A673 (cell line): ENCODE results near the gene FBXL15. TPM values are rescaled to one million over a fixed set of nuclear protein-coding genes. Genes with fewer than 3 reads are reported as not detected.

ENCODE experiments used
- BruUV-seq: library from RNA; stranded (reverse); fragments of 400-500 nt; replicated peaks from 2 replicates; lab custom pipeline; 2021; lab: Mats Ljungman, UMichigan
- CTCF ChIA-PET: fragments of 300-600 bp; sonication (Branson Sonifier 250); formaldehyde crosslinking; loops from one replicate; lab custom pipeline; 2022; ENCODE audit warnings: antibody characterized with exemption; lab: Charles Lee
- POLR2A ChIA-PET: fragments of 300-600 bp; sonication (Branson Sonifier 250); formaldehyde crosslinking; loops from one replicate; lab custom pipeline; 2022; ENCODE audit warnings: antibody characterized with exemption; ENCODE audit not compliant: low non-redundant PET; lab: Charles Lee
- DNase-seq: peaks from one replicate; pipeline ENCODE4 v3.0.0-alpha.2; 2015; ENCODE audit warnings: low spot score
- H3K27ac ChIP-seq: fragments of 200-600 bp; sonication (generic); 2 replicates; pipeline ENCODE4 v1.5.1; 2016; ENCODE audit warnings: mixed run types, low read depth, mild to moderate bottlenecking, mixed read lengths, antibody characterized with exemption, low read length; ENCODE audit not compliant: poor library complexity, severe bottlenecking
- H3K27me3 ChIP-seq: fragments of 200-600 bp; sonication (generic); replicated peaks from 2 replicates; pipeline ENCODE4 v1.6.1; 2017; ENCODE audit warnings: mixed run types, low read depth, mild to moderate bottlenecking, mixed read lengths, antibody characterized with exemption, low read length; ENCODE audit not compliant: insufficient read depth, poor library complexity
- H3K36me3 ChIP-seq: fragments of 200-600 bp; sonication (generic); 2 replicates; pipeline ENCODE4 v1.6.1; 2016; ENCODE audit warnings: mixed run types, mild to moderate bottlenecking, mixed read lengths, antibody characterized with exemption, low read length; ENCODE audit not compliant: insufficient read depth, poor library complexity, severe bottlenecking
- H3K4me1 ChIP-seq: fragments of 200-600 bp; sonication (generic); 2 replicates; pipeline ENCODE4 v1.6.1; 2017; ENCODE audit warnings: mixed run types, mild to moderate bottlenecking, mixed read lengths, antibody characterized with exemption, low read length; ENCODE audit not compliant: insufficient read depth, poor library complexity, severe bottlenecking
- H3K4me3 ChIP-seq: fragments of 200-600 bp; sonication (generic); 2 replicates; pipeline ENCODE4 v1.5.1; 2016; ENCODE audit warnings: low read depth, mixed run types, mild to moderate bottlenecking, mixed read lengths, low read length; ENCODE audit not compliant: poor library complexity, severe bottlenecking
- H3K9me3 ChIP-seq: fragments of 200-600 bp; sonication (generic); 2 replicates; pipeline ENCODE4 v1.6.1; 2016; ENCODE audit warnings: mixed run types, low read depth, mild to moderate bottlenecking, mixed read lengths, antibody characterized with exemption, low read length; ENCODE audit not compliant: poor library complexity, severe bottlenecking
- EZH2 ChIP-seq: fragments of 200-600 bp; sonication (generic); IDR thresholded peaks from 2 replicates; pipeline ENCODE4 v1.6.1; 2017; ENCODE audit warnings: borderline replicate concordance, low read depth, mild to moderate bottlenecking, mixed read lengths, antibody characterized with exemption, low read length; ENCODE audit not compliant: poor library complexity, severe bottlenecking
- intact Hi-C: fragments of 100-400 bp; cut with micrococcal nuclease; formaldehyde crosslinking; loops from one replicate; pipeline ENCODE4 v1.10.0; 2022; ENCODE audit not compliant: unreplicated experiment
- total RNA-seq: library from RNA; stranded (reverse); gene quantifications from 2 replicates; pipeline ENCODE4 v1.2.3, GENCODE V29; 2021
- TF ChIP-seq, protein P1 (sequence below): fragments of 300-800, 200-600 bp; sonication (generic); conservative IDR thresholded peaks from 2 replicates; pipeline ENCODE4 v1.5.1; 2017; ENCODE audit warnings: low read depth, mild to moderate bottlenecking, antibody characterized with exemption, low read length, moderate library complexity, mixed read lengths

The FBXL15 gene
- total RNA-seq, 1 experiment from 2014 or later: 8.9 TPM

DNA sequence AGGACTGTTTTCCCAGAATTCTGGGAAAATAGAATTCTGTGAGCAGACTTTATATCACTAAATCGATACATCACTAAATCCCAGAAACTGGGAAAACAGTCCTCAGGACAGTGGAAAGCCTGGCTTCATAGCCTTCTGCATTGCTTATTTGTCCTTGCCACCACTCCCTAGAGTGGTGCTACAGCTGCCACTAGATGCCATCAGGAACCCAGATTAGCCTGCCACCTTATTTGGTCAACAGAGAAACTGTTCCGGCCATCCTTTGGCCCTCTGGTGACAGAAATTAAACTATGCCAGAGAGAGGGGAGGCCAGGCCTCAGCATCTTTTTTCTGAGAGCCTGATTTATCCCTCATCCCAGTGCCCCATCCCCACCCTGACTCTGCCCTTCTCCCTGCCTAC is 44.8 kb upstream of the FBXL15 start:
- no peaks in the 10 kb centered on the region for H3K27me3 ChIP-seq
- TF ChIP-seq, protein P1, sequence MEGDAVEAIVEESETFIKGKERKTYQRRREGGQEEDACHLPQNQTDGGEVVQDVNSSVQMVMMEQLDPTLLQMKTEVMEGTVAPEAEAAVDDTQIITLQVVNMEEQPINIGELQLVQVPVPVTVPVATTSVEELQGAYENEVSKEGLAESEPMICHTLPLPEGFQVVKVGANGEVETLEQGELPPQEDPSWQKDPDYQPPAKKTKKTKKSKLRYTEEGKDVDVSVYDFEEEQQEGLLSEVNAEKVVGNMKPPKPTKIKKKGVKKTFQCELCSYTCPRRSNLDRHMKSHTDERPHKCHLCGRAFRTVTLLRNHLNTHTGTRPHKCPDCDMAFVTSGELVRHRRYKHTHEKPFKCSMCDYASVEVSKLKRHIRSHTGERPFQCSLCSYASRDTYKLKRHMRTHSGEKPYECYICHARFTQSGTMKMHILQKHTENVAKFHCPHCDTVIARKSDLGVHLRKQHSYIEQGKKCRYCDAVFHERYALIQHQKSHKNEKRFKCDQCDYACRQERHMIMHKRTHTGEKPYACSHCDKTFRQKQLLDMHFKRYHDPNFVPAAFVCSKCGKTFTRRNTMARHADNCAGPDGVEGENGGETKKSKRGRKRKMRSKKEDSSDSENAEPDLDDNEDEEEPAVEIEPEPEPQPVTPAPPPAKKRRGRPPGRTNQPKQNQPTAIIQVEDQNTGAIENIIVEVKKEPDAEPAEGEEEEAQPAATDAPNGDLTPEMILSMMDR: no peak
- no peak for TF ChIP-seq EZH2
- no peaks in the 10 kb centered on the region for H3K4me1 ChIP-seq
- intact Hi-C loops: no loop called here
- no peak overlapping the region for H3K4me3 ChIP-seq
- no TSS peak for BruUV-seq
- H3K27ac ChIP-seq: no peak overlapping the region
- CTCF ChIA-PET: no interaction called here
- H3K9me3 ChIP-seq: no peaks in the 10 kb centered on the region
- no peak for DNase-seq
- peaks cover 37% of the 10 kb centered on the region for H3K36me3 ChIP-seq
- POLR2A ChIA-PET: no interaction called here

DNA sequence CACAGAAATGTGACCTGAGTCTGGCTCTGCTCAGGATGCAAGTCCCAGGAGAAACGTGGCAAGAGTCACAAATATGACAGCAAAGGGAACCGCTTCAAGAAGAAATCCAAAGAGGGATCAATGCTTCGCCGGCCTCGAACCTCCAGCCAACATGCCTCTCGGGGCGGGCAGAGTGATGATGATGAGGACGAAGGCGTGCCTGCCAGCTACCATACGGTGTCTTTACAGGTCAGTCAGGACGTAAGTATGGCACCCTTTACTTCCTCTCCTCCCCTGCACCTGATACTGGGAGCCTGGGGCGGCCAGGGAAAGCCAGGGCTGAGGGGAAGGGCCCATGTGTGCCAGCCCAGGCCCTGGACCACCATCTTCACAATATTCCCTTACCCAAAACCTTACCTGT is 43.7 kb upstream of the FBXL15 start:
- H3K9me3 ChIP-seq: no peaks in the 10 kb centered on the region
- DNase-seq: no peak
- H3K4me1 ChIP-seq: no peaks in the 10 kb centered on the region
- intact Hi-C loops: no loop called here
- ChIA-PET POLR2A (no interaction called here), CTCF (no interaction called here)
- H3K27ac ChIP-seq: no peak overlapping the region
- TF ChIP-seq, protein P1: no peak
- TF ChIP-seq EZH2: no peak
- no peak overlapping the region for H3K4me3 ChIP-seq
- no peaks in the 10 kb centered on the region for H3K27me3 ChIP-seq
- no TSS peak for BruUV-seq
- H3K36me3 ChIP-seq: peaks cover 32% of the 10 kb centered on the region

DNA sequence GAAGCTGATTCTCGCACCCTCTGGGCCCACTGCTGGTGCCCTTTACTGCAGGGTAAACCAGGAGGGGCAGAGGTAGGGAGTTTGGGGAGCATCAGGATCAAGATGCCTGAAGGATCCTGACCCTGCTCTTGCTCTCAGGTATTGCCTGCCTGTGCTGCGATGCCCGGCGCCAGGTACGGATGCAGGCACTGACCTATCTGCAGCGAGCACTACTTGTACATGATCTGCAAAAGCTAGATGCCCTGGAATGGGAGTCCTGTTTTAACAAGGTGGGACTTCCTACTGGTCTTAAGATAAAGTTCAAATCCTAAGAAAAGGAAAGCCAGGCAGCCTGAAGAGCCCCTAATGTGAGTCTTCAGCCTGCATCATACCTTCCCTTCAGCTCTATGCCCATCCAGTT is 41.3 kb upstream of the FBXL15 start:
- no peaks in the 10 kb centered on the region for H3K27me3 ChIP-seq
- ChIA-PET POLR2A (interaction anchor here (0.6 kb wide), 1 partner anchor 82 kb away, joined by 4 read pairs; no protein-coding TSS in a partner anchor), CTCF (no interaction called here)
- H3K36me3 ChIP-seq: peaks cover 29% of the 10 kb centered on the region
- H3K27ac ChIP-seq: no peak overlapping the region
- no peaks in the 10 kb centered on the region for H3K4me1 ChIP-seq
- no peak for DNase-seq
- TF ChIP-seq, protein P1: no peak
- no peak for TF ChIP-seq EZH2
- no peaks in the 10 kb centered on the region for H3K9me3 ChIP-seq
- no TSS peak for BruUV-seq
- no peak overlapping the region for H3K4me3 ChIP-seq
- intact Hi-C loops: no loop called here
